Upper lobe of left lung (tissue), 4 donors: ENCODE measurements around the gene DCAF17.

Source experiments
- CTCF ChIP-seq, 6 experiments: fragments of 450-650 bp in 4 of 6; fragments of 200-600 bp in 2 of 6; sonication (generic) in 2 of 6; IDR thresholded peaks; one replicate each; pipeline ENCODE4 v1.5.1; 2016 to 2019; ENCODE audit warnings: antibody characterized with exemption in 6 of 6
- POLR2AphosphoS5 ChIP-seq, 2 donors: sonication (generic); formaldehyde crosslinking; IDR thresholded peaks; one replicate each; pipeline ENCODE4 v1.5.1; 2017; ENCODE audit warnings: antibody characterized with exemption in 2 of 2

DNA sequence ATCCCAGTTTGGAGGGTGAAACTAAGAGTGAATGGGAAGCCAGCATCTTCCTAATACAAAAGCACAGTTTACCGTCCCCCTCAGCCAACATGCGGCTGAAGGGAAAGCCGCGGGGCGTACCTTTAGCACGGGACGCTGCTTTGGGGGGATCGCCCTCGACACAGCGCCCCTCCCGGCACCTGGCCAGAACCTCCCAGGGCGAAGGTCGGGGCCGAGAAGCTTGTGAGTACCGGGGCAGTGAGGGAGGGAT, 338 bp upstream of the DCAF17 start, which contains the start of gene METTL8:
- TF ChIP-seq CTCF (IDR thresholded peaks at IDR 0.05) (peak in 1 of 6 experiments; percentile 31), POLR2AphosphoS5 (IDR thresholded peaks at IDR 0.05) (no peak)
